HG03095 (cell line): ENCODE measurements around the gene NUMB.

Experiments used
- ATAC-seq: cut with Tn5 transposase; IDR thresholded peaks from one replicate; pipeline ENCODE4 v1.9.1; 2021; ENCODE audit warnings: moderate library complexity; ENCODE audit not compliant: unreplicated experiment

The NUMB gene

DNA sequence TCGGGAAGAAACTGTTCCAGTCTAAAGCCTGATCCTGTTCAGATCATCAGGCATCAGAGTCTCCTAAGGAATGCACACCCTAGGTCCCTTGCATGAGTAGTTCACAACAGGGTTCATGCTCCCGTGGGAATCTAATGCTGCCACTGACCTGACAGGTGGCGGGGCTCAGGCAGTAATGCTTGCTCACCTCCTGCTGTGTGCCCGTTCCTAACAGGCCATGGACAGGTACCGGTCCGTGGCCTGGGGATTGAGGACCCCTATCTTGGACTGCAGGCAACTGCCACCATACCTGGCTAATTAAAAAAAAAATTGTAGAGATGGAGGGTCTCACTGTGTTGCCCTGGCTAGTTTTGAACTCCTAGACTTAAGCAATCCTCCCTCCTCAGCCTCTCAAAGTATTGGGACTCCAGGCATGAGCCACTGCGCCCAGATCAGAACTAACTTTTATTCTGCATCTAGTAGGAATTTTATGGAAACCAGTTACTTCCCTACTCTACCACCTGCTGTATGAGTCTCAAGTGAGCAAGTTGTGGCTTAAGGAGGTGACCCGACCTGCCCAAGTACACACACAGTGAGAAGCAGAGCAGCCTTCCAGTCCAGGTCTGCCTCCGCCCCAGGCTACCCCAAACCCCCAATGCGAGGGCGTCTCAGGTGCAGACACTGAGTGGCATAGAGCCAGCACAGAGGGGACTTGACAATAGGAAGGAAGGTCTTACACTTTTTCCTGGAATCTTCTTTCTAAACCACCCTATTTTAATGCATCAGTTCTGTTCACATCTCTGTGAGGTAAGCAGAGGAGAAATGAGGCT, 223.6 kb downstream of the NUMB start:
- ATAC-seq: no peak

DNA sequence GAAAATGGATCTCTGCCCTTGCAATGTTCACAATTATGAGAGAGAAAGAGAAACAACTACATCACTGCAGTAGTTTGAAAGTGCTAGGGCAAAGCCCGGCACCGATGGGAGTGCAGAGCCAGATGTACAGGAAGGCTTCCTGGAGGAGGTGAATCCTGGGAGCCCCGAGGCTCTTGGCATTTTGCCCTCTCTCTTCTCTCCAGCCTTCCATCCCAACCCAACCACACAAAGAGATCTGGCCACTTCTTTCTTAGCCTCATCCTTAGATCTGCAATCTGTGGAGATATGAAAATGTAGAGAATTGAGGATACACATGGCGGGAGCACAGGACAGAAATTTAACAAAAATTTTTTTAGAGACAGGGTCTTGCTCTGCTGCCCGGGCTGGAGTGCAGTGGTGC, 224.3 kb downstream of the NUMB start:
- ATAC-seq: no peak

DNA sequence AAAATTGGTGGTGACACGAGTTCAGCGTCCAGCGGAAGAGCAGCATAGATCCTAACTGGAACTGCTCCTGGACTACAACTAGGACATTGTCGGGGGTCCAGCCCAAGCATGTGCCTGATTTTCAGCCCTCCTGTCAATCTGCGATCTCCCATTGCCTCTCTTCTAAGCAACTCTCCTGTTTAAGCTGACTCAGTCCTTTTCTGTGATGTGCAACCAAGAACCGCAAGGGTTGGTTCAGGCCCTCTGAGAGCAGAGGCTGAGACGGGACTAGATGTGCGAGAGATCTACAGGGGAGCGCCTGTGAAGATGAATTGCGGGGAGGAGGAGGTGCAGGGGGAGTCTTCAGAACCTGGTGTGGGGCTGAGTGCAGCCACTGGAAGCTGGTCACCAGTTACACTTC, 224.8 kb downstream of the NUMB start:
- no peak for ATAC-seq

- no peak for ATAC-seq
These were observed 225.4 kb downstream of the NUMB start for GRCh38 chr14:73232984-73233383.

DNA sequence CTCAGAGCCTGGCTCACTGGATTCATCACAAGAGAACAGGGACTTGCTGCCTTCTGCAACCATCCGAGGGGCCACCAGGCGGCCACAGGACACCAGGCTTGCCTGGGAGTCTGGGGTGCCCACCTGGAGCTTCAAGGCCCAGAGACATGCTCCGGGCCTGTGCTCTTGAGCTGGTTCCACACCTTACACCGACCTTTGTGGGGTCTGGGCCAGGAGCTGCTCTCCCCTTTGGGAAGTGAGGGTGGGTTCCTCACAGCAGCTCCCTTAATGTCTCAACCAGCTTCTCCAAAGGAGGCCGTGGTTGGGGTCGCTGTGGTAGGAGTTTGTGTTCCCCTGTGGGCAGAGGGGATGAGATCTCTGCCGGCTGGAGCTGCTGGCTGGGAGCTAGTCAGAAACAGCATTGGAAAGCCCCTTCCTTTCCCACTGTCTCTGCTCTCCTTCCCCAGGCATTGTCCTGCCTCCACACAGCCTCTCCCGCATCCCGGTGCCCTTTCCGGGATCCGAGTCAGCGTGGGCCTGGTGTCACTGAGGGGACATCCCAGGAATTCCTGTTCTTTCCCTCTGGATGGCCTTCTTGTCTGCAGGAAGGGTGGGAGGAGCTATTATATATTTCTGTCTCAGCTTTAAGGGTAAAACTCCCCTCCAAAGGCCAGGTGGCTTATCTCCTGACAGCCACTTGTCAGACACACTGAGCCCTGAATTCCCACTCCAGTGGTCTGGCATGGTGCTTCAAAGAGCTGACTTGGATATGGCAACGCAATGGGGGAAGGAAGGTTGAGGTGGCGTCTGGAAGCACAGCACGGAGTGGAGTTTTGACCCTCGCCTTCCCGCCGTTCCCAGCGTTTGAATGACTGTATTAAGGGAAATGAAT, 226.1 kb downstream of the NUMB start:
- no peak for ATAC-seq

GRCh38 chr14:73230051-73230450, 228.3 kb downstream of the NUMB start:
- no peak for ATAC-seq

GRCh38 chr14:73227812-73228781, 230.2 kb downstream of the NUMB start:
- ATAC-seq: no peak

- no peak for ATAC-seq
These were observed 232.8 kb downstream of the NUMB start for GRCh38 chr14:73225496-73225895.
